Mesothelial cell of epicardium (in vitro differentiated cells): ENCODE measurements around the gene ARHGAP19. TPM values are rescaled to one million over a fixed set of nuclear protein-coding genes. Genes with fewer than 3 reads are reported as not detected.

Experiments
- DNase-seq, 2 experiments: peaks; one replicate each; pipeline ENCODE4 v3.0.0; 2021; ENCODE audit warnings: low spot score in 2 of 2; ENCODE audit not compliant: unreplicated experiment in 2 of 2
- H3K27ac Mint-ChIP-seq: 2 replicates; pipeline ENCODE4 v1.8.0; 2021; ENCODE audit warnings: mixed read lengths
- H3K27me3 Mint-ChIP-seq: 2 replicates; pipeline ENCODE4 v1.8.0; 2021; ENCODE audit warnings: low read depth, mixed read lengths
- H3K36me3 Mint-ChIP-seq: 2 replicates; pipeline ENCODE4 v1.8.0; 2021; ENCODE audit warnings: mixed read lengths
- H3K4me1 Mint-ChIP-seq: 2 replicates; pipeline ENCODE4 v1.8.0; 2021; ENCODE audit warnings: mixed read lengths
- H3K4me3 Mint-ChIP-seq: 2 replicates; pipeline ENCODE4 v1.8.0; 2021; ENCODE audit warnings: mild to moderate bottlenecking, moderate library complexity, mixed read lengths
- H3K9me3 Mint-ChIP-seq: 2 replicates; pipeline ENCODE4 v1.8.0; 2021; ENCODE audit warnings: mixed read lengths
- CTCF ChIP-seq: fragments of 200-600 bp; sonication (generic); IDR thresholded peaks from one replicate; pipeline ENCODE4 v1.5.0; 2021; ENCODE audit warnings: antibody characterized with exemption; ENCODE audit not compliant: unreplicated experiment
- total RNA-seq: library from RNA; stranded (reverse); gene quantifications from 3 replicates; pipeline ENCODE4 v1.2.1, GENCODE V29; 2021

Gene ARHGAP19
- total RNA-seq, 1 donor from 2014 or later = 22.6 TPM

- no peaks in the 10 kb centered on the region for H3K4me1 Mint-ChIP-seq
- no peak for DNase-seq
- no peak overlapping the region for H3K27ac Mint-ChIP-seq
- no peaks in the 10 kb centered on the region for H3K27me3 Mint-ChIP-seq
- peaks cover 32% of the 10 kb centered on the region for H3K36me3 Mint-ChIP-seq
- no peak overlapping the region for H3K4me3 Mint-ChIP-seq
- no peak for TF ChIP-seq CTCF
- peaks cover 7% of the 10 kb centered on the region for H3K9me3 Mint-ChIP-seq
Measured at GRCh38 chr10:97259119-97259518, 33.3 kb downstream of the ARHGAP19 start.

- no peak overlapping the region for H3K4me3 Mint-ChIP-seq
- DNase-seq = no peak
- no peak for TF ChIP-seq CTCF
- peaks cover 7% of the 10 kb centered on the region for H3K9me3 Mint-ChIP-seq
- no peak overlapping the region for H3K27ac Mint-ChIP-seq
- H3K36me3 Mint-ChIP-seq = peaks cover 39% of the 10 kb centered on the region
- no peaks in the 10 kb centered on the region for H3K27me3 Mint-ChIP-seq
- H3K4me1 Mint-ChIP-seq = no peaks in the 10 kb centered on the region
Measured at GRCh38 chr10:97256356-97256755, 36.1 kb downstream of the ARHGAP19 start.

- H3K9me3 Mint-ChIP-seq = peaks cover 7% of the 10 kb centered on the region
- peaks cover 39% of the 10 kb centered on the region for H3K36me3 Mint-ChIP-seq
- H3K4me1 Mint-ChIP-seq = no peaks in the 10 kb centered on the region
- TF ChIP-seq CTCF = no peak
- no peak for DNase-seq
- no peaks in the 10 kb centered on the region for H3K27me3 Mint-ChIP-seq
- H3K27ac Mint-ChIP-seq = no peak overlapping the region
- no peak overlapping the region for H3K4me3 Mint-ChIP-seq
Measured at GRCh38 chr10:97255512-97256293, 36.7 kb downstream of the ARHGAP19 start.

- TF ChIP-seq CTCF = no peak
- DNase-seq = no peak
- H3K4me1 Mint-ChIP-seq = no peaks in the 10 kb centered on the region
- no peak overlapping the region for H3K27ac Mint-ChIP-seq
- H3K27me3 Mint-ChIP-seq = no peaks in the 10 kb centered on the region
- peaks cover 7% of the 10 kb centered on the region for H3K9me3 Mint-ChIP-seq
- peaks cover 39% of the 10 kb centered on the region for H3K36me3 Mint-ChIP-seq
- no peak overlapping the region for H3K4me3 Mint-ChIP-seq
Measured at GRCh38 chr10:97254694-97255093, 37.7 kb downstream of the ARHGAP19 start.

GRCh38 chr10:97250952-97251351 is 41.5 kb downstream of the ARHGAP19 start:
- H3K4me1 Mint-ChIP-seq = no peaks in the 10 kb centered on the region
- no peaks in the 10 kb centered on the region for H3K27me3 Mint-ChIP-seq
- no peak for DNase-seq
- no peak overlapping the region for H3K4me3 Mint-ChIP-seq
- peaks cover 29% of the 10 kb centered on the region for H3K36me3 Mint-ChIP-seq
- H3K27ac Mint-ChIP-seq = no peak overlapping the region
- peaks cover 7% of the 10 kb centered on the region for H3K9me3 Mint-ChIP-seq
- TF ChIP-seq CTCF = no peak
